Ovary (tissue), 3 donors: ENCODE measurements around the gene MRI1.

Experiments
- EP300 ChIP-seq: sonication (generic); formaldehyde crosslinking; IDR thresholded peaks from one replicate; pipeline ENCODE4 v1.6.1; 2017; ENCODE audit warnings: antibody characterized with exemption
- POLR2A ChIP-seq: fragments of 450-650 bp; IDR thresholded peaks from one replicate; pipeline ENCODE4 v1.6.1; 2017; ENCODE audit warnings: antibody characterized with exemption, mild to moderate bottlenecking, moderate library complexity
- TF ChIP-seq, protein P1 (sequence below), 3 donors: fragments of 450-650 bp in 2 of 3; fragments of 200-600 bp in 1 of 3; IDR thresholded peaks; one replicate each; pipeline versions ENCODE4 v1.5.1 to v1.8.0; 2016 to 2022; ENCODE audit warnings: antibody characterized with exemption in 3 of 3, mild to moderate bottlenecking in 1 of 3
- donor health status: DM: no; HTN: no; CAD: no.

DNA sequence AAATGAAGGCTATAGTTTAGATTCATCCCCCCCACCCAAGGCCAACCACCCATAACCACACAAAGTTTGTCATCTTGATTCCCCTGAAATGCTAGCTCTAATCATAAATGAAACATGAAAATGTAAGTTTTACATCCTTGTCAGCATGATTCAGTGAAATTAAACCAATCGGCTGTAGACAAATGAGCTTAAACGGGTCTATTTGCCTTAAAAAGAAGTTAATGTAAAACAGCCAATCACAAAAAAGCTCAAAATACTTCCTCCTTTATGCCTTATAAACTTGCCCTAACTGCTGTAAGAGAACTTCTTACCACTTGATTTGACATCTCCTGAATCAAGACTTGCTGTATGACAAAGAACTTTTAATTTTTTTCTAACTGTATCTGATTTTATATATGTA is 34.5 kb upstream of the MRI1 start:
- no peak for TF ChIP-seq POLR2A
- no peak for TF ChIP-seq EP300
- TF ChIP-seq, protein P1, sequence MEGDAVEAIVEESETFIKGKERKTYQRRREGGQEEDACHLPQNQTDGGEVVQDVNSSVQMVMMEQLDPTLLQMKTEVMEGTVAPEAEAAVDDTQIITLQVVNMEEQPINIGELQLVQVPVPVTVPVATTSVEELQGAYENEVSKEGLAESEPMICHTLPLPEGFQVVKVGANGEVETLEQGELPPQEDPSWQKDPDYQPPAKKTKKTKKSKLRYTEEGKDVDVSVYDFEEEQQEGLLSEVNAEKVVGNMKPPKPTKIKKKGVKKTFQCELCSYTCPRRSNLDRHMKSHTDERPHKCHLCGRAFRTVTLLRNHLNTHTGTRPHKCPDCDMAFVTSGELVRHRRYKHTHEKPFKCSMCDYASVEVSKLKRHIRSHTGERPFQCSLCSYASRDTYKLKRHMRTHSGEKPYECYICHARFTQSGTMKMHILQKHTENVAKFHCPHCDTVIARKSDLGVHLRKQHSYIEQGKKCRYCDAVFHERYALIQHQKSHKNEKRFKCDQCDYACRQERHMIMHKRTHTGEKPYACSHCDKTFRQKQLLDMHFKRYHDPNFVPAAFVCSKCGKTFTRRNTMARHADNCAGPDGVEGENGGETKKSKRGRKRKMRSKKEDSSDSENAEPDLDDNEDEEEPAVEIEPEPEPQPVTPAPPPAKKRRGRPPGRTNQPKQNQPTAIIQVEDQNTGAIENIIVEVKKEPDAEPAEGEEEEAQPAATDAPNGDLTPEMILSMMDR (IDR thresholded peaks at IDR 0.05): no peak
